GM21381 (cell line): ENCODE data around the gene ZMYND11.
"Not testable (repeated sequence)": the region's sequence is repeated elsewhere in the genome, so short reads cannot be mapped to it uniquely, and the experiment has no call there.

Experiments
- ATAC-seq: cut with Tn5 transposase; IDR thresholded peaks from one replicate; pipeline ENCODE4 v1.9.1; 2021; ENCODE audit warnings: mild to moderate bottlenecking, moderate library complexity; ENCODE audit not compliant: unreplicated experiment

The ZMYND11 gene

DNA sequence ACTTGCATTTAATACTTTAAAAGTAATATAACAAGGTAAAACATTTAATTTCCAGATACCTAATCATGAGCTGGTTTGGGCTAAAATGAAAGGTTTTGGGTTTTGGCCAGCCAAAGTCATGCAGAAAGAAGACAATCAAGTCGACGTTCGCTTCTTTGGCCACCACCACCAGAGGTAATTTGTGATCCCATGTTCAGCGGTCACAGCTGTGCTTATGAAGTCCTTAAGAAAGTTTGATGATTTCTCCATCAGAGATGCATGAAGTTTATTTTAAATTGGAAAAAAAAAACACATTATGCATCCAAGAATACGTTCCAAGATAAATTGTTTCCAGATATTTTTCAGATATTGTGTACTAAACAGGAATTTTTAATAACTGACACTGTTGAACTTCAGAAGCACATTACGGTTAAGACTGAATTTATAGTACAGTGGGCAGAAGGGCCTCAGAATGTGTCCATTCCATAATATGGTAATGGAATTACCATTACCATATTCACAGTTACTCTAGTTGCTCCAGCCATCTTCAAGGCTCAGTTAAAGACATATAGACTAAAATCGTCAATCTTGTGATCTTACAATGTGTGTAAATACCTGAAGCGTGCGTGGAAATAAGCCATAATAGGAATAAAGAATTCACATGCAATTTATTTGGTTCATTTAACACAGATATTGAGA, 106.8 kb downstream of the ZMYND11 start:
- no peak for ATAC-seq

- ATAC-seq = no peak
These were observed 109.0 kb downstream of the ZMYND11 start for GRCh38 chr10:244227-244626.

DNA sequence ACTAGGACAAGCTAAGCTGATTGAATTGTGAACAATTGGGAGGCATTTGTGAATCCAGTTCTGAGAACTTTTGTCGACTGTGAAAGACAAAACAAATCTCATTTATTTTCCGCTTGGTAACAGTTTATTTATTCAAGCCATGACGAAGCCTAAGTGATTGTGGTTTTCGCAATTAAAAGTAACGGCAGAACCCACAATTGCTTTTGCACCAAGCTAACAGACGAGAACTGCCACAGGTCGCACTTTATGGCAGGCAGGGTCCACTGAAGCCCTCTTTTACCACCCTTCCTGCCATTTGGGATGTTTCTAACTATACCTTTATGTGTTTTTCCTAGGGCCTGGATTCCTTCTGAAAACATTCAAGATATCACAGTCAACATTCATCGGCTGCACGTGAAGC, 111.2 kb downstream of the ZMYND11 start:
- ATAC-seq = no peak

GRCh38 chr10:247480-247879, 112.2 kb downstream of the ZMYND11 start:
- no peak for ATAC-seq

GRCh38 chr10:248307-248706, 113.1 kb downstream of the ZMYND11 start:
- no peak for ATAC-seq

- ATAC-seq = no peak
These were observed 116.8 kb downstream of the ZMYND11 start for GRCh38 chr10:251982-252582.

DNA sequence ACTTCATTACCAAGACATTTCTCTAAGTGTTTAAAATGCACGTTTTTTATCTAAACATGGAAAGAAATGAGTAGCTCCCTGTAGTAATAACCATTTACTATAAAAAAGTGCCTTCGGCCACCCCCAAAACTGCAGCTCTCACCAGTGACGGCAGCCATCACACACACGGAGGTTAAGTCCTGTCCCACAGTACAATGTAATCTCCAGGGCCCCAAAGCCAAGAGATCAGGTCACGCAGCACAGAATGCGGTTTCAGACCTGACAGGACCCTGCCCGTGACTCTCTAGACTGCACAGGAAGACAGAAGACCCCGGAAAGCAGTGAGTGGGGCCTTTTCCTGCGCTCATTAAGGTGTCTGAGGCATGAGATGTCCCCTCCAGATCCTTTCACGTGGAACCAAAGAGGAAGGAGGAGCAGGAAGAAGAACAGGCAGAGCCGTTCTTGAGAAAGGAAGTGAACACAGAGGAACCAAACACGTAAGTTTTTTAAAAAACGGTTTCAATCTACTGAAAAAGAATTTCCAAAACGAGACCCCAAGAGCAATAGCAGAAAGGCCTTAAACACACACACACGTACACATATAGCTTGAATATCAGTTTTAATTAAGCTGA, 125.7 kb downstream of the ZMYND11 start:
- ATAC-seq = no peak

DNA sequence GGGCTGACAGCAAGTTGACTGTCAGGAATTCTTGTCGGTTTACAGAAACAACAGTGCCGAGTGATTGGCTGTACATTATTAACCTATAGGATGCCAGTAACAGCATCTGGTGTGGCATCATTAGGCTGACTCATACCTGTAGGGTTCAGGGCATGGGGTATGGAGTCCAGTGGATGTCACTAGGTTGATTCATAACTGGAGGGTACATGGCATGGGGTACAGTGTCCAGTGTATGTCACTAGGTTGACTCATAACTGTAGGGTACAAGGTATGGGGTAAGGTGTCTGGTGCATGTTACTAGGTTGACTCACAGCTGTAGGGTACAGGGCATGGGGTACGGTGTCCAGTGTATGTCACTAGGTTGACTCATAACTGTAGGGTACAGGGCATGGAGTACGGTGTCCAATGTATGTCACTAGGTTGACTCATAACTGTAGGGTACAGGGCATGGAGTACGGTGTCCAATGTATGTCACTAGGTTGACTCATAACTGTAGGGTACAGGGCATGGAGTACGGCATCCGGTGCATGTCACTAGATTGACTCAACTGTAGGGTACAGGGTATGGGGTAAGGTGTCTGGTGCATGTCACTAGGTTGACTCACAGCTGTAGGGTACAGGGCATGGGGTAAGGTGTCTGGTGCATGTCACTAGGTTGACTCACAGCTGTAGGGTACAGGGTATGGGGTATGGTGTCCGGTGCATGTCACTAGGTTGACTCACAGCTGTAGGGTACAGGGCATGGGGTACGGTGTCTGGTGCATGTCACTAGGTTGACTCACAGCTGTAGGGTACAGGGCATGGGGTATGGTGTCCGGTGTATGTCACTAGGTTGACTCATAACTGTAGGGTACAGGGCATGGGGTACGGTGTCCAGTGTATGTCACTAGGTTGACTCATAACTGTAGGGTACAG, 129.2 kb downstream of the ZMYND11 start:
- not testable (repeated sequence) for ATAC-seq

DNA sequence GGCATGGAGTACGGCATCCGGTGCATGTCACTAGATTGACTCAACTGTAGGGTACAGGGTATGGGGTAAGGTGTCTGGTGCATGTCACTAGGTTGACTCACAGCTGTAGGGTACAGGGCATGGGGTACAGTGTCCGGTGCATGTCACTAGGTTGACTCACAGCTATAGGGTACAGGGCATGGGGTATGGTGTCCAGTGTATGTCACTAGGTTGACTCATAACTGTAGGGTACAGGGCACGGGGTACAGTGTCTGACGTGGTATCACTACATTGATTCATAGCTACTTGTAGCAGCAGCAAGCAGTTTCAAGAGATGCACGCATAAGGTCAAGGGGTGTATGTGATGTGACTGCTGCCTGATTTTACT, 129.8 kb downstream of the ZMYND11 start:
- ATAC-seq = not testable (repeated sequence)

- not testable (repeated sequence) for ATAC-seq
These were observed 130.7 kb downstream of the ZMYND11 start for GRCh38 chr10:265816-266588.

GRCh38 chr10:266974-267425, 131.7 kb downstream of the ZMYND11 start:
- no peak for ATAC-seq

- ATAC-seq = no peak
These were observed 132.4 kb downstream of the ZMYND11 start for GRCh38 chr10:267705-268104.

DNA sequence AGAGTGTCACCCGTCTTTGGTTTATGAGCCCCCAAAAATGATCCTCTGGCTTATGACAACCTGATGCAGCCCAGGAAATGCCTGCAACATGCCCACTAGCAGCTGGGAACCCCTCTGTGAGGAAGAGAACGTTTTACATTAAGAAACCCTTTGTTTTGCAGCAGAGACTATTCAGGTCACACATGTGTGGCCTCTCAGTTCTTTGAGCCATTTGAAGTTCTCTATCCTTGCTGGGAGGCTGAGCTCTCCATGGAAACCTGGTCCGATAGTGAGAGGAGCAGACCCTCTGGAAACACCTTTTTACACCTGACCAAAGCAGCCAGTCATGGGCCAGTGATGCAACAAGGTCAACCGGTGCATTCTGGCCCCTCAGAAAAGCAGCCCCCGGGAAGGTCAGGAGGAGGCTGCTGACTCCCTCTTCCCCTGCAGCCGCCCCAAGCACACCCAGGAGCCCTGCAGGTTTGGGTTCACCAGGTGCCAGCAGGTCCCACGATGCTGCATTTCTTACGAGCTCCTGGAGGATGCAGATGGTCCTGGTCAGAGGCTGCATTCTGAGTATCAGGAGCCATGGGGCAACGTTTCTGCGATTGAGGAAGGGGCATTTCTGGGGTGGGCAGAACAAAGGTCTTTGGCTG, 134.3 kb downstream of the ZMYND11 start:
- no peak for ATAC-seq

DNA sequence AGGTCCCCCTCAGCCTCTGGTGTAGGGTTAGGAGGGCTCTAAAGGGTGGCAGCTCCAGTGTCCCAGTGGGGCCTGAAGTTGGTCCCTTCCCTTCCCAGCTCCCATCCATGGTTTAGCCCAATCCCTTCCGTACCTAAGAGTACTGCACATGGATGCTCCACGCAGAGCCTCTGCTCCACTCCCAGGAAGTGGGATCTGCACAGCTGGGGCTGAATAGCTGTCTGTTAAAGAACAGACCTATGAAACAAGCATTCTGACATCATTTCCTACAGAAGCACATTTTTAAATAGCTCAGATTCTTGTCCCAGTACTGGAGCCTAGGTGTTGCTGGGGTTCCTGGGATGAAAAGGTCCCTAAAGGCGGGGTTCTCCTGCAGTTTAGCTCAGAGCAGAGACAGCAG, 135.9 kb downstream of the ZMYND11 start:
- ATAC-seq = no peak

DNA sequence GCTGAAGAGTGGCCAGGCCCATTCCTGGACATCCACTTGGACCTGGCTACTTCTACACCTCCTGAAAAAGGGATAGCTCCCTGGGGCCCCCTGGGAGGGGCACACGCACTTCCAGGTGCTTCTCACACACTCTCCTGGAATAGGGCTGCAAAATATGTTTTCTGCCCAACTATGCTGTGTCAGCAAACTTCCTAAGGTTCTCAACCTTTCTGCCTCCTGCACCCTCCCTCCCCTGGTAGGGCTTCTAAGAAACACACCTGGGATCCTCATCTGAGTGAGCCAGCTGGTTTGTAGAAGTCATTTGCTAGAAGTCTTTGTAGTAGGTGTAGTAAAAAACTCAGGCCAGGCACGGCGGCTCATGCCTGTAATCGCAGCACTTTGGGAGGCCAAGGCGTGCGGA, 136.5 kb downstream of the ZMYND11 start:
- no peak for ATAC-seq

- no peak for ATAC-seq
These were observed 137.8 kb downstream of the ZMYND11 start for GRCh38 chr10:273088-273487.

DNA sequence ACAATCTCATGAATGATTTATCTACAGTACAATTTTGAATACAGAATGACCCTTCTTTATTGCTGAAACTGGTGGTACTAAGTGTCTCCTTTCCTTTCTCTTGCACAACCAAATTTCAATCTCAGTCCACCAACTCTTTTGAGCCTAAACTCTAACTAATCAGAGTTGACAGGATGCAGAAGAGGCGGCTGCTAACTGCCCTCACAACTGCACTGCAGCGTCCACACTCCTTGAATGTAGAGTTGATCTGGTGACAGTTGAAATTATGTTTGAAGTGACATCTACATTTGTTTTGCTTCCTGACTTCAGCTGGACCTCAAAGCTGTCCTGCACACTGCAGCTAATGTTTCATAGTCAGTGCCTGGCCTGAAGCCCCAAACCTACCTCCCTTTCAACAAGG, 139.6 kb downstream of the ZMYND11 start:
- ATAC-seq = no peak

GRCh38 chr10:275680-276079, 140.4 kb downstream of the ZMYND11 start:
- no peak for ATAC-seq

GRCh38 chr10:277963-278362, 142.7 kb downstream of the ZMYND11 start:
- no peak for ATAC-seq

DNA sequence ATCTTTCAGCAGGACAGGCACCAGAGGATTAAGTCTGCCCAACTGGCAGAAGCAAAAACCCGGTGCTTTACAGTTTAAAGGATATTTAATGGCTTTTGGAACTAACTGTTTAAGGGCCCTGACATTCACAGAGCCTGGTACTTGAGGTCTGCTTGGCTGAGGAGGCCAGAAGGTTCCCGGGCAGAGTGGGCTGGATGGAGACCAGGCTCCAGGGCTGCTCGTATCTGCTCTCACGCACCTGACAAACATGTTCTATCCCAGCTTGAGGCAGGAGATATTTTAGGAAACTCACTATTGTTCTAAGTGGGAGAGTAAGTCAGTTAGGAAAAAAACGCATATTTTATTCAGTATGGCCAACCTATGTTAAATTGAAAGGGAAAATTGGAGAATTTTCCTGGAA, 143.5 kb downstream of the ZMYND11 start:
- ATAC-seq = no peak
